K562 (cell line): ENCODE results near the gene NEB. TPM values are rescaled to one million over a fixed set of nuclear protein-coding genes. Genes with fewer than 3 reads are reported as not detected.
A peak's percentile ranks its signal among the peaks of the same experiment; 100 is the strongest.

Experiments used
- DIDO1 ChIP-seq: fragments of 450-650 bp; IDR thresholded peaks from 2 replicates; pipeline ENCODE4 v1.6.1; 2016; ENCODE audit warnings: low read depth, missing biosample characterization, missing genetic modification characterization
- EP300 ChIP-seq: IDR thresholded peaks from 2 replicates; pipeline ENCODE4 v1.6.1; 2012; ENCODE audit warnings: low read length, improper control_type of control experiment
- JUND ChIP-seq, 2 experiments: IDR thresholded peaks; 2 replicates in 1 of 2; 3 replicates in 1 of 2; pipeline ENCODE4 v1.6.1; 2011; ENCODE audit warnings: borderline replicate concordance in 2 of 2, low read depth in 2 of 2, low read length in 2 of 2, improper control_type of control experiment in 1 of 2, missing biosample characterization in 1 of 2, missing genetic modification characterization in 1 of 2, missing genetic modification reagents in 1 of 2
- MTA2 ChIP-seq: fragments of 450-650 bp; IDR thresholded peaks from 2 replicates; pipeline ENCODE4 v1.6.1; 2016; ENCODE audit warnings: low read depth
- NFATC3 ChIP-seq: fragments of 450-650 bp; IDR thresholded peaks from 2 replicates; pipeline ENCODE4 v1.6.1; 2017; ENCODE audit warnings: mild to moderate bottlenecking
- PHF21A ChIP-seq: fragments of 450-650 bp; IDR thresholded peaks from 2 replicates; pipeline ENCODE4 v1.6.1; 2017; ENCODE audit warnings: low read depth, borderline replicate concordance
- PHF8 ChIP-seq: fragments of 200-600 bp; sonication (generic); IDR thresholded peaks from 2 replicates; pipeline ENCODE4 v1.6.1; 2012; ENCODE audit warnings: mixed run types, mild to moderate bottlenecking, inconsistent platforms, low read length, moderate library complexity, borderline replicate concordance
- RBBP5 ChIP-seq: fragments of 200-600 bp; sonication (generic); IDR thresholded peaks from 2 replicates; pipeline ENCODE4 v1.6.1; 2012; ENCODE audit warnings: borderline replicate concordance, mild to moderate bottlenecking, low read length, control low read depth, inconsistent platforms; ENCODE audit not compliant: insufficient read depth, poor library complexity, severe bottlenecking
- RHOXF2B ChIP-seq: fragments of 250-450 bp; sonication (Bioruptor Pico); conservative IDR thresholded peaks from 2 replicates; pipeline ENCODE4 v1.5.1; 2021
- ZNF347 ChIP-seq: fragments of 450-650 bp; formaldehyde crosslinking; IDR thresholded peaks from 2 replicates; pipeline ENCODE4 v1.4.0; 2020; ENCODE audit warnings: low read depth, mild to moderate bottlenecking, moderate library complexity
- polyA plus RNA-seq, 8 experiments: library from polyadenylated mRNA; depleted of rRNA in 4 of 8; stranded (reverse) in 5 of 8; unstranded in 3 of 8; fragments of >200 nt; fragmentation: Nextera tagmentation in 2 of 8; fragmentation: Illumina TruSeq in 1 of 8; extraction: Ambion mirVana in 2 of 8; extraction: Trizol in 1 of 8; gene quantifications; 2 replicates each; pipeline versions ENCODE4 v1.2.1 to v1.2.3, GENCODE V29; 2011 to 2014; ENCODE audit warnings: inconsistent platforms in 1 of 8, missing spikeins in 1 of 8
- total RNA-seq, 7 experiments: library from RNA; depleted of rRNA in 6 of 7; stranded (reverse); fragments of >200 nt in 6 of 7; fragmentation: Illumina TruSeq in 2 of 7; extraction: Trizol in 2 of 7; gene quantifications; 2 replicates each; pipeline versions ENCODE4 v1.2.1 to v1.2.3, GENCODE V29; 2011 to 2021; ENCODE audit warnings: low replicate concordance in 1 of 7
- TF ChIP-seq, protein P1 (sequence below): fragments of 250-450 bp; sonication (Bioruptor Pico); IDR thresholded peaks from 2 replicates; pipeline ENCODE4 v1.8.0; 2022; ENCODE audit warnings: inconsistent platforms
- TF ChIP-seq, protein P2 (sequence below), 2 experiments: fragments of 450-650 bp; formaldehyde crosslinking in 1 of 2; IDR thresholded peaks; 2 replicates each; pipeline versions ENCODE4 v1.4.0 to v1.6.1; 2014 to 2020; ENCODE audit warnings: mild to moderate bottlenecking in 2 of 2, borderline replicate concordance in 1 of 2, low read depth in 1 of 2
- TF ChIP-seq, protein P3 (sequence below): fragments of 450-650 bp; IDR thresholded peaks from 2 replicates; pipeline ENCODE4 v1.6.1; 2018; ENCODE audit not compliant: partially characterized antibody
- TF ChIP-seq, protein P4 (sequence below): fragments of 250-450 bp; sonication (Bioruptor Pico); IDR thresholded peaks from 2 replicates; pipeline ENCODE4 v1.8.0; 2021; ENCODE audit warnings: moderate library complexity, mild to moderate bottlenecking, inconsistent platforms

NEB gene
- total and polyA plus RNA-seq, 9 of the 15 experiments (the other 6 are each of a cell fraction or from before 2014, with no cell fraction given): 1.7 to 3.8 (median 2.9) TPM

DNA sequence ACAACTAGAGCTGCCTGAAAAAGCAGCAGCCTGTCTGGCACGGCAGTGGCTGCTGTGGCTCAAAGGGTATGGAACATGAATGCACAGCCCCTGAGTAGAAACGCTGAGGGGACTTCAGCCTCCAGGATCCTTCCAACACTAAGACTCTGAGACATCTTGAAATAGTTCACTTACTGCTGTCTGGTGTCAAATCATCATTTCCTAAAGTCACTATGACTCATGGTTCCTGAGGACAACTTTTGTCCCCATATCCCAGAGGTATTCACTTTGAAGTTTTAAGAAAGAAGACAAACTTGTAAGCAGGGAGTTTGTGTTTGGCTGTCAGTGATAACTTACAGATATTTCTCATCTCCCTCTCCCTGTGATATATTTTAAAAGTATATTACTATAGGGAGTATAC is 33.3 kb upstream of the NEB start (continued):
- TF ChIP-seq JUND (IDR thresholded peaks at IDR 0.05; ENCODE audit: borderline replicate concordance, low read depth, low read length) (peak; percentile 90), JUND (tag; IDR thresholded peaks at IDR 0.05; ENCODE audit: borderline replicate concordance, low read depth, low read length) (peak; percentile 83), NFATC3 (no peak), PHF8 (no peak), EP300 (peak; percentile 46; the same call in 1 of the 2 replicates), PHF21A (no peak), ZNF347 (CRISPR knock-in tag) (no peak), RBBP5 (no peak), RHOXF2B (CRISPR knock-in tag) (no peak), DIDO1 (tag) (no peak), MTA2 (no peak)
- TF ChIP-seq, protein P1, sequence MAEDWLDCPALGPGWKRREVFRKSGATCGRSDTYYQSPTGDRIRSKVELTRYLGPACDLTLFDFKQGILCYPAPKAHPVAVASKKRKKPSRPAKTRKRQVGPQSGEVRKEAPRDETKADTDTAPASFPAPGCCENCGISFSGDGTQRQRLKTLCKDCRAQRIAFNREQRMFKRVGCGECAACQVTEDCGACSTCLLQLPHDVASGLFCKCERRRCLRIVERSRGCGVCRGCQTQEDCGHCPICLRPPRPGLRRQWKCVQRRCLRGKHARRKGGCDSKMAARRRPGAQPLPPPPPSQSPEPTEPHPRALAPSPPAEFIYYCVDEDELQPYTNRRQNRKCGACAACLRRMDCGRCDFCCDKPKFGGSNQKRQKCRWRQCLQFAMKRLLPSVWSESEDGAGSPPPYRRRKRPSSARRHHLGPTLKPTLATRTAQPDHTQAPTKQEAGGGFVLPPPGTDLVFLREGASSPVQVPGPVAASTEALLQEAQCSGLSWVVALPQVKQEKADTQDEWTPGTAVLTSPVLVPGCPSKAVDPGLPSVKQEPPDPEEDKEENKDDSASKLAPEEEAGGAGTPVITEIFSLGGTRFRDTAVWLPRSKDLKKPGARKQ (CRISPR knock-in tag): no peak
- TF ChIP-seq, protein P2, sequence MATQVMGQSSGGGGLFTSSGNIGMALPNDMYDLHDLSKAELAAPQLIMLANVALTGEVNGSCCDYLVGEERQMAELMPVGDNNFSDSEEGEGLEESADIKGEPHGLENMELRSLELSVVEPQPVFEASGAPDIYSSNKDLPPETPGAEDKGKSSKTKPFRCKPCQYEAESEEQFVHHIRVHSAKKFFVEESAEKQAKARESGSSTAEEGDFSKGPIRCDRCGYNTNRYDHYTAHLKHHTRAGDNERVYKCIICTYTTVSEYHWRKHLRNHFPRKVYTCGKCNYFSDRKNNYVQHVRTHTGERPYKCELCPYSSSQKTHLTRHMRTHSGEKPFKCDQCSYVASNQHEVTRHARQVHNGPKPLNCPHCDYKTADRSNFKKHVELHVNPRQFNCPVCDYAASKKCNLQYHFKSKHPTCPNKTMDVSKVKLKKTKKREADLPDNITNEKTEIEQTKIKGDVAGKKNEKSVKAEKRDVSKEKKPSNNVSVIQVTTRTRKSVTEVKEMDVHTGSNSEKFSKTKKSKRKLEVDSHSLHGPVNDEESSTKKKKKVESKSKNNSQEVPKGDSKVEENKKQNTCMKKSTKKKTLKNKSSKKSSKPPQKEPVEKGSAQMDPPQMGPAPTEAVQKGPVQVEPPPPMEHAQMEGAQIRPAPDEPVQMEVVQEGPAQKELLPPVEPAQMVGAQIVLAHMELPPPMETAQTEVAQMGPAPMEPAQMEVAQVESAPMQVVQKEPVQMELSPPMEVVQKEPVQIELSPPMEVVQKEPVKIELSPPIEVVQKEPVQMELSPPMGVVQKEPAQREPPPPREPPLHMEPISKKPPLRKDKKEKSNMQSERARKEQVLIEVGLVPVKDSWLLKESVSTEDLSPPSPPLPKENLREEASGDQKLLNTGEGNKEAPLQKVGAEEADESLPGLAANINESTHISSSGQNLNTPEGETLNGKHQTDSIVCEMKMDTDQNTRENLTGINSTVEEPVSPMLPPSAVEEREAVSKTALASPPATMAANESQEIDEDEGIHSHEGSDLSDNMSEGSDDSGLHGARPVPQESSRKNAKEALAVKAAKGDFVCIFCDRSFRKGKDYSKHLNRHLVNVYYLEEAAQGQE (IDR thresholded peaks at IDR 0.05; ENCODE audit: borderline replicate concordance): no peak
- TF ChIP-seq, protein P2 (CRISPR knock-in tag; IDR thresholded peaks at IDR 0.05; ENCODE audit: low read depth): no peak
- TF ChIP-seq, protein P3, sequence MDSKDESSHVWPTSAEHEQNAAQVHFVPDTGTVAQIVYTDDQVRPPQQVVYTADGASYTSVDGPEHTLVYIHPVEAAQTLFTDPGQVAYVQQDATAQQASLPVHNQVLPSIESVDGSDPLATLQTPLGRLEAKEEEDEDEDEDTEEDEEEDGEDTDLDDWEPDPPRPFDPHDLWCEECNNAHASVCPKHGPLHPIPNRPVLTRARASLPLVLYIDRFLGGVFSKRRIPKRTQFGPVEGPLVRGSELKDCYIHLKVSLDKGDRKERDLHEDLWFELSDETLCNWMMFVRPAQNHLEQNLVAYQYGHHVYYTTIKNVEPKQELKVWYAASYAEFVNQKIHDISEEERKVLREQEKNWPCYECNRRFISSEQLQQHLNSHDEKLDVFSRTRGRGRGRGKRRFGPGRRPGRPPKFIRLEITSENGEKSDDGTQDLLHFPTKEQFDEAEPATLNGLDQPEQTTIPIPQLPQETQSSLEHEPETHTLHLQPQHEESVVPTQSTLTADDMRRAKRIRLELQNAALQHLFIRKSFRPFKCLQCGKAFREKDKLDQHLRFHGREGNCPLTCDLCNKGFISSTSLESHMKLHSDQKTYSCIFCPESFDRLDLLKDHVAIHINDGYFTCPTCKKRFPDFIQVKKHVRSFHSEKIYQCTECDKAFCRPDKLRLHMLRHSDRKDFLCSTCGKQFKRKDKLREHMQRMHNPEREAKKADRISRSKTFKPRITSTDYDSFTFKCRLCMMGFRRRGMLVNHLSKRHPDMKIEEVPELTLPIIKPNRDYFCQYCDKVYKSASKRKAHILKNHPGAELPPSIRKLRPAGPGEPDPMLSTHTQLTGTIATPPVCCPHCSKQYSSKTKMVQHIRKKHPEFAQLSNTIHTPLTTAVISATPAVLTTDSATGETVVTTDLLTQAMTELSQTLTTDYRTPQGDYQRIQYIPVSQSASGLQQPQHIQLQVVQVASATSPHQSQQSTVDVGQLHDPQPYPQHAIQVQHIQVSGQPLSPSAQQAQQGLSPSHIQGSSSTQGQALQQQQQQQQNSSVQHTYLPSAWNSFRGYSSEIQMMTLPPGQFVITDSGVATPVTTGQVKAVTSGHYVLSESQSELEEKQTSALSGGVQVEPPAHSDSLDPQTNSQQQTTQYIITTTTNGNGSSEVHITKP: no peak
- TF ChIP-seq, protein P4, sequence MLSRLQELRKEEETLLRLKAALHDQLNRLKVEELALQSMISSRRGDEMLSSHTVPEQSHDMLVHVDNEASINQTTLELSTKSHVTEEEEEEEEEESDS (CRISPR knock-in tag): no peak
